22Rv1 (cell line): ENCODE data around the gene CYGB.

Experiments used
- CTCF ChIP-seq: fragments of 450-650 bp; IDR thresholded peaks from 2 replicates; pipeline ENCODE4 v1.5.1; 2017; ENCODE audit warnings: mild to moderate bottlenecking
- ZFX ChIP-seq: fragments of 450-650 bp; IDR thresholded peaks from 2 replicates; pipeline ENCODE4 v1.6.1; 2017; ENCODE audit warnings: antibody characterized with exemption, borderline replicate concordance

- TF ChIP-seq CTCF (no peak), ZFX (no peak)
Observed at GRCh38 chr17:76541739-76542454, 4.4 kb upstream of the CYGB start.
